ENCODE data around the gene CRIM1. TPM values are rescaled to one million over a fixed set of nuclear protein-coding genes. Genes with fewer than 3 reads are reported as not detected.

The CRIM1 gene
- total and polyA plus RNA-seq, 2 experiments from 2014 or later: 10.5 to 36.4 TPM

- no peak for TF ChIP-seq ZNF462 (CRISPR knock-in tag; IDR thresholded peaks at IDR 0.05)
- TF ChIP-seq STAT1 (IDR thresholded peaks at IDR 0.05; ENCODE audit: unreplicated experiment): no peak
- no peak for TF ChIP-seq REST (IDR thresholded peaks at IDR 0.05; ENCODE audit: unreplicated experiment)
- no peak for TF ChIP-seq ZNF331 (CRISPR knock-in tag; IDR thresholded peaks at IDR 0.05; ENCODE audit: low read depth)
- TF ChIP-seq ZNF114 (CRISPR knock-in tag; IDR thresholded peaks at IDR 0.05): no peak
Measured at GRCh38 chr2:36389577-36389976, 34.0 kb downstream of the CRIM1 start (continued).
